K562 (cell line): ENCODE measurements around the gene CD300LD. TPM values are rescaled to one million over a fixed set of nuclear protein-coding genes. Genes with fewer than 3 reads are reported as not detected.

Experiments
- EWSR1 ChIP-seq: fragments of 450-650 bp; IDR thresholded peaks from 2 replicates; pipeline ENCODE4 v1.6.1; 2018; ENCODE audit warnings: borderline replicate concordance, mild to moderate bottlenecking, low read depth, moderate library complexity; ENCODE audit not compliant: partially characterized antibody
- GABPA ChIP-seq: fragments of 200-800 bp; sonication (Bioruptor generic); conservative IDR thresholded peaks from 2 replicates; pipeline ENCODE4 v1.6.1; 2016; ENCODE audit warnings: low read depth, missing genetic modification characterization, missing compliant biosample characterization
- JUN ChIP-seq, 2 experiments: sonication (generic) in 1 of 2; formaldehyde crosslinking in 1 of 2; IDR thresholded peaks; 2 replicates each; pipeline versions ENCODE4 v1.6.1 to v1.8.0; 2012 to 2022; ENCODE audit warnings: borderline replicate concordance in 2 of 2, mild to moderate bottlenecking in 2 of 2, improper control_type of control experiment in 1 of 2, low read depth in 1 of 2, low read length in 1 of 2, missing genetic modification reagents in 1 of 2
- MAFG ChIP-seq: fragments of 450-650 bp; conservative IDR thresholded peaks from 2 replicates; pipeline ENCODE4 v1.6.1; 2016; ENCODE audit warnings: missing genetic modification characterization, missing compliant biosample characterization
- RFX5 ChIP-seq: IDR thresholded peaks from 2 replicates; pipeline ENCODE4 v1.6.1; 2011; ENCODE audit warnings: low read depth, mild to moderate bottlenecking, improper control_type of control experiment, low read length
- ZBTB9 ChIP-seq: fragments of 450-650 bp; formaldehyde crosslinking; IDR thresholded peaks from 2 replicates; pipeline ENCODE4 v1.4.0; 2020; ENCODE audit warnings: mild to moderate bottlenecking, moderate library complexity
- ZNF589 ChIP-seq: fragments of 200-800 bp; sonication (Bioruptor generic); IDR thresholded peaks from 2 replicates; pipeline ENCODE4 v1.6.1; 2016; ENCODE audit warnings: low read depth, missing genetic modification characterization, missing compliant biosample characterization
- ZNF644 ChIP-seq: fragments of 200-800 bp; sonication (Bioruptor generic); IDR thresholded peaks from 2 replicates; pipeline ENCODE4 v1.6.1; 2016; ENCODE audit warnings: low read depth, missing genetic modification characterization, missing compliant biosample characterization
- polyA plus RNA-seq, 8 experiments: library from polyadenylated mRNA; depleted of rRNA in 4 of 8; stranded (reverse) in 5 of 8; unstranded in 3 of 8; fragments of >200 nt; fragmentation: Nextera tagmentation in 2 of 8; fragmentation: Illumina TruSeq in 1 of 8; extraction: Ambion mirVana in 2 of 8; extraction: Trizol in 1 of 8; gene quantifications; 2 replicates each; pipeline versions ENCODE4 v1.2.1 to v1.2.3, GENCODE V29; 2011 to 2014; ENCODE audit warnings: inconsistent platforms in 1 of 8, missing spikeins in 1 of 8
- total RNA-seq, 7 experiments: library from RNA; depleted of rRNA in 6 of 7; stranded (reverse); fragments of >200 nt in 6 of 7; fragmentation: Illumina TruSeq in 2 of 7; extraction: Trizol in 2 of 7; gene quantifications; 2 replicates each; pipeline versions ENCODE4 v1.2.1 to v1.2.3, GENCODE V29; 2011 to 2021; ENCODE audit warnings: low replicate concordance in 1 of 7
- TF ChIP-seq, protein P1 (sequence below): fragments of 250-450 bp; sonication (Bioruptor Pico); IDR thresholded peaks from 2 replicates; pipeline ENCODE4 v1.8.0; 2022; ENCODE audit warnings: inconsistent platforms, mild to moderate bottlenecking, moderate library complexity, borderline replicate concordance
- TF ChIP-seq, protein P2 (sequence below): fragments of 250-450 bp; sonication (Bioruptor Pico); IDR thresholded peaks from 2 replicates; pipeline ENCODE4 v1.5.0; 2020; ENCODE audit warnings: mild to moderate bottlenecking, borderline replicate concordance

Gene CD300LD
- total and polyA plus RNA-seq, 9 of the 15 experiments (the other 6 are each of a cell fraction or from before 2014, with no cell fraction given) = not detected

GRCh38 chr17:74539281-74539820 is 52.7 kb downstream of the CD300LD start (continued):
- TF ChIP-seq, protein P1, sequence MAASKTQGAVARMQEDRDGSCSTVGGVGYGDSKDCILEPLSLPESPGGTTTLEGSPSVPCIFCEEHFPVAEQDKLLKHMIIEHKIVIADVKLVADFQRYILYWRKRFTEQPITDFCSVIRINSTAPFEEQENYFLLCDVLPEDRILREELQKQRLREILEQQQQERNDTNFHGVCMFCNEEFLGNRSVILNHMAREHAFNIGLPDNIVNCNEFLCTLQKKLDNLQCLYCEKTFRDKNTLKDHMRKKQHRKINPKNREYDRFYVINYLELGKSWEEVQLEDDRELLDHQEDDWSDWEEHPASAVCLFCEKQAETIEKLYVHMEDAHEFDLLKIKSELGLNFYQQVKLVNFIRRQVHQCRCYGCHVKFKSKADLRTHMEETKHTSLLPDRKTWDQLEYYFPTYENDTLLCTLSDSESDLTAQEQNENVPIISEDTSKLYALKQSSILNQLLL (CRISPR knock-in tag) = no peak
- TF ChIP-seq RFX5 (no peak), GABPA (tag) (no peak), ZBTB9 (no peak), MAFG (tag) (no peak), EWSR1 (no peak), ZNF644 (tag) (no peak), JUN (IDR thresholded peaks at IDR 0.05; ENCODE audit: borderline replicate concordance, low read depth, low read length) (no peak), JUN (CRISPR knock-in tag; IDR thresholded peaks at IDR 0.05; ENCODE audit: borderline replicate concordance) (no peak), ZNF589 (CRISPR knock-in tag) (no peak)
- TF ChIP-seq, protein P2, sequence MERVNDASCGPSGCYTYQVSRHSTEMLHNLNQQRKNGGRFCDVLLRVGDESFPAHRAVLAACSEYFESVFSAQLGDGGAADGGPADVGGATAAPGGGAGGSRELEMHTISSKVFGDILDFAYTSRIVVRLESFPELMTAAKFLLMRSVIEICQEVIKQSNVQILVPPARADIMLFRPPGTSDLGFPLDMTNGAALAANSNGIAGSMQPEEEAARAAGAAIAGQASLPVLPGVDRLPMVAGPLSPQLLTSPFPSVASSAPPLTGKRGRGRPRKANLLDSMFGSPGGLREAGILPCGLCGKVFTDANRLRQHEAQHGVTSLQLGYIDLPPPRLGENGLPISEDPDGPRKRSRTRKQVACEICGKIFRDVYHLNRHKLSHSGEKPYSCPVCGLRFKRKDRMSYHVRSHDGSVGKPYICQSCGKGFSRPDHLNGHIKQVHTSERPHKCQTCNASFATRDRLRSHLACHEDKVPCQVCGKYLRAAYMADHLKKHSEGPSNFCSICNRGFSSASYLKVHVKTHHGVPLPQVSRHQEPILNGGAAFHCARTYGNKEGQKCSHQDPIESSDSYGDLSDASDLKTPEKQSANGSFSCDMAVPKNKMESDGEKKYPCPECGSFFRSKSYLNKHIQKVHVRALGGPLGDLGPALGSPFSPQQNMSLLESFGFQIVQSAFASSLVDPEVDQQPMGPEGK = no peak
